GM19240 (cell line): ENCODE measurements around the gene GNAI1.

ENCODE experiments used
- DNase-seq: peaks from one replicate; pipeline ENCODE4 v3.0.0; 2011; ENCODE audit warnings: low spot score; ENCODE audit not compliant: insufficient read length

The GNAI1 gene

DNA sequence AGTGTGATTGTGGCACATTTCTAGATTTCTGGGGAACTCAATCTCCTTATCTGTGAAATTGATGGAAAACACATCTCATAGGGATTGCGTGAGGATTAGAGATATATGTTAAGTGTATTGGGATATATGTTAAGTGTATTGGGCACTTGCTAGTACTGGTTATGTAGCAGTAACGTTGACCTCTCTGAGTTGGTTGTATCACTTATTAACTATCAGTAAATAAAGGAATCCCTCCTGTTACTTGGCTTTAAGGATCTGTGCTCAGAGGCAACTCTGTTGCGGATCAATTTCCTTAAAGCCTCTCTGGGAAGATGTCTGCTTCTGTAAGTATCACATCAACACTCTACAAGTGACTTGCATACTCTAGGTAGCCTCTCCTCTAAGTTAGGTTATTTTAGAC, 25.2 kb downstream of the GNAI1 start:
- no peak for DNase-seq

GRCh38 chr7:80161466-80161865, 26.8 kb downstream of the GNAI1 start:
- no peak for DNase-seq

- DNase-seq = no peak
Observed at GRCh38 chr7:80165177-80165576, 30.5 kb downstream of the GNAI1 start.

DNA sequence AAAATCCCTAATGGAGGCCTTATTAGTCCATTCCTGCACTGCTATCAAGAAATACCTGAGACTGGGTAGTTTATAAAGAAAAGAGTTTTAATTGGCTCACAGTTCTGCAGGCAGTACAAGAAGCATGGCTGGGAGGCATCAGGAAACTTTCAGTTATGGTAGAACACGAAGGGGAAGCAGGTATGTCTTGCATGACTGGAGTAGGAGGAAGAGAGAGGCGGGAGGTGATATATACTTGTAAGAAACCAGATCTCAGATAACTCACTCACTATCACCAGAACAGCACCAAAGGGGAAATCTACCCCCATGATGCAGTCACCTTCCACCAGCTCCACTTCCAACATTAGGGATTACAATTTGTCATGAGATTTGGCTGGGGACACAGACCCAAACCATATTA, 35.8 kb downstream of the GNAI1 start:
- no peak for DNase-seq

- DNase-seq = no peak
Observed at GRCh38 chr7:80172387-80172786, 37.8 kb downstream of the GNAI1 start.

DNA sequence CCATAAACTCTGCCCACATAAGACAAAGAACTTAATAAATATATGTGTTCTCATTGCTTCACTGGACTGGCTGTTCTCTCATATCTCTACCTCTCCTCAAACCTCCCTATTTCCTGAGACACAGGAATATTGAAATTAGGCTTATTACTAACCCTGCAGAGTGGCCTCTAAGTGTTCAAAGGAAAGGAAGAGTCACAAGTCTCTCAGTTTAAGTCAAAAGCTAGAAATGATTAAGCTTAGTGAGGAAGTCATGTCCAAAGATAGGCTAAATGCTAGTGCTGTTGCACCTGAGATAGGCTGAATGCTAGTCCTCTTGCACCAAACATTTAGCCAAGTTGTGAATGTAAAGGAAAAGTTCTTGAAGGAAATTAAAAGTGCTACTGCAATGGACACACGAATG, 41.1 kb downstream of the GNAI1 start:
- DNase-seq = no peak

DNA sequence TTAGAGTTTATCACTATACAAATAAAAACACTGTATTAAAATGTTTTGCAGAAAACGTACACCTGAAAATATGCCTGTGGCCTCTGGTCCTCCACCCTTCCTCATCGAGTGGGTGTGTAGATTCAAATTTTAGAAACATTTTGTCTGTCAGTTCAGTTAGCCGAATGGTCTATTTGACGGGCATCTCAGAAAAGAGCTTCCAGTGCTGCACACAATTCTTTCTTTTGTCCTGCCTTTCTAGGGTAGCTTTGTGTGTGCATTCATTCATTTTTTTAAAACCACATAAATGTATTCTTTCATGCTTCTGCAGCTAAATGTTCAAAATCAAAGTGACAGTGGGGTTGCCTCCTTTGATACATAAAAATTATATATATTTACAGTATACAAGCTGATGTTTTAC, 46.8 kb downstream of the GNAI1 start:
- DNase-seq = no peak

DNA sequence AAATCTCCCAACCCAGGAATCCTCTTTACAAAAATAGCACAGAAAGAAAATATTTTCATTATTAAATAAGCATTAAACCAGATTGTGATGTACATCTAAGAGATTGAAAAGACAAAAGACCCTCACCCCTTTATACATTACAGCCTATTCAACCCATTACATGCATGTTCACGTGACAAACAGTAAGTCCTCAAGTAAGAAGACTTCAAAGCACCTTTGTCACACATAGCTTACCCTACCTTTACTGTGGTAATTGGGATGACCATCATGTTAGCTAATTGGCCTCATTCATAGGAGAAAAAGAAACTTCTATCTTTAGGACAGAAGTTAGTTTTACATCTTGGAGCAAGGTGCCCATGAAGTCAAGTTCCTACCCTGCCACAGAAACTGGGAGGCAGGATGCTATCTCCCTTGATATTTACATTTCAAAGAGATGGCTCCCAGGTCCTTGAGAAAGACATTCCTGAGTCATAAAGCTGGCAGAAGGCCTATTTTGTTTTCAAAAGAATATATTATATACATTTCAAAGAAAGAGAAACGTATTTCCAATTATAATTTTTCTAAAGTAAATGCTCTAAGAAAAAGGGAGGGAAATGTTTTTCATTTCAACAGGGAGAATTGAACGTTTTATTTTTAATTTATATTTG, 48.1 kb downstream of the GNAI1 start:
- DNase-seq = no peak

- DNase-seq = no peak
Observed at GRCh38 chr7:80183351-80183750, 48.7 kb downstream of the GNAI1 start.

GRCh38 chr7:80183900-80184685, 49.5 kb downstream of the GNAI1 start:
- DNase-seq = no peak

DNA sequence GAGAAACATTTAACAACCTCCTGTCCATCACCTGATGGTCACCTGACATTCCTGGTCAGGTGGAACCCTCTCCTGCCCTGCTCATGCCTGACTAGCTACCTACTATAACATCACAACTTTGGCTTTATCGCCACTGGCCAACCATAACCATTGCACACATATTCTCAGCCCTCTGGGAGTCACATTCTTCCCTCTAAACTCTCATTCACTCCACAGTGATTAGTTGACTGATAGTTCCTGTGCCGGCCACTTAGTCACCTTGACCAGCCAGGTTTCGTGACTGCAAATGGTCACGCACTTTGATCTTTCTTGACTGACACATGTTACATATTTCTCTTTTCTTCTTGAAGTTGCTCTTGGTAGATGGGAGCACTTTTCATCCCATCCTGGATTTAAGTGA, 50.1 kb downstream of the GNAI1 start:
- DNase-seq = no peak

- no peak for DNase-seq
Observed at GRCh38 chr7:80185571-80185970, 50.9 kb downstream of the GNAI1 start.

DNA sequence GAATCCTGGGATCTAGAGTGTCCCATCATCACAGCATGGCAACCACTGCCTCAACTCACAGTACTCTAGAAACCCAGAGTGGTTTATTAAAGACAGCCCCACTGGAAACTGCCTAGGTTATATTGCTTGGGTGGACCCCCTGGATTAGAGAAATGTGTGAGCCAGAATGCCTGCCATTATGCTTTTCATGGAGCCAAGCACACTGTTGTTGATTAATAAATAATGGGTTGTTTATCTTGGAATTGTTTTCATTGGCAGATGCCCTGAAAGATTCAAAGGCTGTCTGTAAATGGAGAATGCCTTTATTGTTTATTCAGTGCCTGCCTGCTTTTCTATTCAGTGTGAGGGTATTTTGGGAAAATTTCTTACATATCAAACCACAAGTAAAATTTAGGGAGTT, 52.1 kb downstream of the GNAI1 start:
- DNase-seq = no peak

DNA sequence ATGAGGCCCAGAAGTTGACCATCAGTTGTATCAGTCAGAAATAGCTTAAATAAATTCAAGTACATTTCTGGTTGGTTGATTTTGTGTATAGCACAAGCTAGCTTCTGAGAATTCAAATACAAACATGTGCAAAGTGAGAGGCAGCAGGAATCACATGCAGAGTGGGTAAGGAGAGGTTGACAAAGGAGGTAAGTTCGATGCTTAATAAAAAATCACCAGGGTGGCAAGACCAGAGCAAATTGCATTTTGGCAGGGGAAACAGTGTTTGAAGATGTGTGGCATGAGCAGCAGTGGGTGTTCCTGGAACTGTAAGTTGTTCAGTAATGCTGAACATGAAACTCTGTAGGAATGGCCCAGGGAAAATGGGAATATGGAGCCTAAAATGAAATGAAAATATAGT, 52.6 kb downstream of the GNAI1 start:
- no peak for DNase-seq

DNA sequence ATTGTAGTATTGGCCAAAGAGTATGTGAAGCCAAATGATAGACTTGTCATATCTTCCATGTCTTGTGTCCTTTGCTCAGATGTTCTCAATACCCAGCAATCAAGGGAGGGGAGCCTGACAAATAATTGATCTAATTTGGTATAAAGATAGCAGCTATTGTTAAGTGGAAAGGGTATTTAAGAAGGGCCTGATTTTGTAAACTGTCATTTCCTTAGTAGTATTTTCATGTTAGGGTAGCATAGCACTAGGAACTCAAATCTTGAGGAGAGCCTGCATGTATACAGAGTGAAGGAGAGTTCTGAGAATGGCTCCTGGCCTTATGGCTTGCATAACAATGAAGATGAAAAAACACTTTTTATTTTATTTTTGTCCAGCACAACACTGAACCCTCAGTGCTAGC, 53.1 kb downstream of the GNAI1 start:
- DNase-seq = no peak

GRCh38 chr7:80189638-80190037, 55.0 kb downstream of the GNAI1 start:
- no peak for DNase-seq

GRCh38 chr7:80197627-80198026, 63.0 kb downstream of the GNAI1 start:
- DNase-seq = no peak

DNA sequence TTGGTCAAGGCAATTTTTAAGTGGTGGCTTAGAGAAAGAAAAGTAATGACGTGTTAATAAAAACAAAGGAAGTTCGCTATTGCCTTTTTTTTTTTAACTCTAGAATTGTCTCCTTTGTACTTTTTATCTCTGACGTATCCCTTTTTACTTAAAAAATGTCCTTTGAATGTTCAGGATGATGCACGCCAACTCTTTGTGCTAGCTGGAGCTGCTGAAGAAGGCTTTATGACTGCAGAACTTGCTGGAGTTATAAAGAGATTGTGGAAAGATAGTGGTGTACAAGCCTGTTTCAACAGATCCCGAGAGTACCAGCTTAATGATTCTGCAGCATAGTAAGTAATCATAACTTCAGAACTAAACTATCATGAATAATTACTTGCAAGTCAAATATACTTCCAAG, 64.4 kb downstream of the GNAI1 start:
- no peak for DNase-seq

GRCh38 chr7:80204454-80204853, 69.8 kb downstream of the GNAI1 start:
- no peak for DNase-seq

GRCh38 chr7:80204919-80205318, 70.3 kb downstream of the GNAI1 start:
- no peak for DNase-seq

- no peak for DNase-seq
Observed at GRCh38 chr7:80206763-80207162, 72.1 kb downstream of the GNAI1 start.

DNA sequence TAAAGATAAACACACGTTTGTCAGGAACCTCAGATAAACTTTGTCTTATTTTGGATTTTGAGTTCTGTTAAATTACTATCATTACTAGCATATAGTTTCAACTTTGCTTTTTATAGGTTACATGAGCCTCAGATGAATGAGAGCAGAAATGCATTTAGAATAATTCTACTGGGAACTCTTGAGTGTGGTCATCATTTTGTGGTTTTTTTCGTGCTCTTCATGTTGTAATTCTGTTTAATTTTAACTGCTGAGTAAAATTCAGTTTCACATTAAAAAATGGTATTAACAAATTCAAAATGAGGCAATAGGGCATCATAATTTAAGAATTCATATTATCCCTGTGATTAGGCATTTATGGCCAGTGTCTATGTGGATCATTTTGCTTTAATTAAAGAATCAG, 72.9 kb downstream of the GNAI1 start:
- DNase-seq = no peak

DNA sequence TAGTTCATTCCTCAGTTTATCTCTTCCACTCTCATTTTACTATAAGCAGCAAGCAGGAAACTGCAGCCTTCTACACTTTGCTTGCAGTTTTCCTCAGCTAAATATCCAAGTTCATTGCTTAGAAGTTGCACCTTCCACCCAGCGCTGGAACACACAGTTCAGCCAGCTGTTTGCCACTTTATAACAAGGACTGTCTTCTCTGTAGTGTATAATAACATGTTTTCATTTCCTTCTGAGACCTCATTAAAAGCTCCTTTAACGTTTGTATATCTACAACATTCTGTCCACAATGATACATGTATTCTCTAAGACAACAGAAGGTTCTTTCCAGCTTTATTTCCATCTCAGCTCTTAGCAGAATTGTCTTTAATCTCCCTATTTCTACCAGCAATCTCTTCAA, 74.1 kb downstream of the GNAI1 start:
- no peak for DNase-seq
